ENCODE data around the gene POLR1C. TPM values are rescaled to one million over a fixed set of nuclear protein-coding genes. Genes with fewer than 3 reads are reported as not detected.

The POLR1C gene, protein sequence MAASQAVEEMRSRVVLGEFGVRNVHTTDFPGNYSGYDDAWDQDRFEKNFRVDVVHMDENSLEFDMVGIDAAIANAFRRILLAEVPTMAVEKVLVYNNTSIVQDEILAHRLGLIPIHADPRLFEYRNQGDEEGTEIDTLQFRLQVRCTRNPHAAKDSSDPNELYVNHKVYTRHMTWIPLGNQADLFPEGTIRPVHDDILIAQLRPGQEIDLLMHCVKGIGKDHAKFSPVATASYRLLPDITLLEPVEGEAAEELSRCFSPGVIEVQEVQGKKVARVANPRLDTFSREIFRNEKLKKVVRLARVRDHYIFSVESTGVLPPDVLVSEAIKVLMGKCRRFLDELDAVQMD
- total RNA-seq, result 47.5 and 51.8 TPM in 2 replicates

DNA sequence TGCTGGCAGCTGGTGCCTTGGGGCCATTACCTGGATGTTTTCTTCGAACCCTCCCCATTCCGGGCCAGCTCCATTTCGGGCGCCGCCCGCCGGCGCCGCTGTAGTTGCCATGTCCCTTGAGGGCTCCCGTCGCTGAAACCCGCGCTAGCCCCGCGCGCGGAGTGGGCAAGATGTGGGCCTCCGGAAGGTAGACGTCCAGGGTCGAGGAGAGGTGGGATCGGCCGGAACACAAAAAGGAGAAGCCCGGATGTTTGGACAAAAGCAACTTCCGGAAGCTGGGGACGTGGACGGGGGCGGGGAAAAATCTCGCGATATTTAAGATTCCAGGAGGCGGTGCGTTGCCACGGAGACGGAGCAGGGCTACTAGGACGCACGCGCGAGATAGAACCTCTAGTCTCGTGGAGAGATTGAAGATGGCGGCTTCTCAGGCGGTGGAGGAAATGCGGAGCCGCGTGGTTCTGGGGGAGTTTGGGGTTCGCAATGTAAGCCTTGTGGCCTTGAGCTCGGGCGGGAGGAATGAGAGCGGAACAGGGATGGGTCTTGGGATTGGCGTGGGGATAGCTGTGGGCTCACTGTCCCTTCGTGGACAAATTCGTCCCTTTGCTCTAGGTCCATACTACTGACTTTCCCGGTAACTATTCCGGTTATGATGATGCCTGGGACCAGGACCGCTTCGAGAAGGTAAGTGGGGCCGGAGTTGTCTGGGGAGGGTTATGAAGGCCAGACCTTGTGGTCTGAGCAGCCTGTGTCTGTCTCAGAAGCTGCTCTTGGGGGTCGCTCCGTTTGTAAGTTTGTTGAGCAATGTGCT, at the start of gene POLR1C, which contains the start of gene YIPF3:
TSS of gene POLR1C (plus strand) at position 393 of the 808 bp plus-strand sequence. CDS start at position 414, 21 bp downstream.
TSS of gene YIPF3 (minus strand) at position 230 of the 808 bp plus-strand sequence. CDS start at position 111, 119 bp downstream.

DNA sequence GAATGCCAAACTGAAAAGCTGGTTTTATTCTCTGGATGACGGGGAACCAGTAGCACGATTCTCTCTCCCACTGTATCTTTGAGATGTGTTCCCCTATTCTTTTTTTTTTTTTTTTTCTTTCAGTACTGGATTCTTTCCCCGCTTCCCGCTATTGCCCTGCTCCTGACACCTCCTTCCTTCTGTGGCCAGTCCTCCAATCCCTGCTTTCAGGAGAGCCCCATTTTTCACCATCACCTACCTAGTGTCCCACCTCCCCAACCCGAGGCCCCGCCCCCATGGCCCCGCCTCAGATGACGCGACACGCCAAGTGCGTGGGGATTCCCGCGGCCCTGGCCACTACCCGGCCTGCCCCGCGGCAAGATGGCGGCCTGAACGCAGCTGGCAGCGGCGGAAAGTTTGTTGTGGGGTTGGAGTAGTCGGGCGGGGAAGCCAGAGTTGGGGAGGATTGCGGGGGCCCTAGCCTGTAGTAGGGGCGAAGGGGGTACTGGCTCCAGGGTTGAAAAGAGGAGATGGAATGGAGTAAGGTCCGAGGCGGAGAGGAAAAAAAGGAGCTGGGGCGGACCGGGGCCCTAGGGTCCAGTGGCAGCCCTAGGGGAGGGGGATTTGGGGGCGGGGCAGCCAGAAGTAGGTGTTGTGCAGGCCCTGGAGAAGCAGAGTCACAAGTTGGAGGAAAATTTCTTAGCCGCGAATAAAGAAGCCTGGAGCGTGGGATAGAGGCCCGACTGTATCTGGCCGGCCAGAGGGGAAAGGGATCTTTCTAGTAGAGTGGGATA, 39.5 kb upstream of the POLR1C start, which contains the start of gene TJAP1:
TSS of gene TJAP1 (plus strand) at position 336 of the 773 bp plus-strand sequence. CDS start 21,432 bp downstream, outside the sequence.

DNA sequence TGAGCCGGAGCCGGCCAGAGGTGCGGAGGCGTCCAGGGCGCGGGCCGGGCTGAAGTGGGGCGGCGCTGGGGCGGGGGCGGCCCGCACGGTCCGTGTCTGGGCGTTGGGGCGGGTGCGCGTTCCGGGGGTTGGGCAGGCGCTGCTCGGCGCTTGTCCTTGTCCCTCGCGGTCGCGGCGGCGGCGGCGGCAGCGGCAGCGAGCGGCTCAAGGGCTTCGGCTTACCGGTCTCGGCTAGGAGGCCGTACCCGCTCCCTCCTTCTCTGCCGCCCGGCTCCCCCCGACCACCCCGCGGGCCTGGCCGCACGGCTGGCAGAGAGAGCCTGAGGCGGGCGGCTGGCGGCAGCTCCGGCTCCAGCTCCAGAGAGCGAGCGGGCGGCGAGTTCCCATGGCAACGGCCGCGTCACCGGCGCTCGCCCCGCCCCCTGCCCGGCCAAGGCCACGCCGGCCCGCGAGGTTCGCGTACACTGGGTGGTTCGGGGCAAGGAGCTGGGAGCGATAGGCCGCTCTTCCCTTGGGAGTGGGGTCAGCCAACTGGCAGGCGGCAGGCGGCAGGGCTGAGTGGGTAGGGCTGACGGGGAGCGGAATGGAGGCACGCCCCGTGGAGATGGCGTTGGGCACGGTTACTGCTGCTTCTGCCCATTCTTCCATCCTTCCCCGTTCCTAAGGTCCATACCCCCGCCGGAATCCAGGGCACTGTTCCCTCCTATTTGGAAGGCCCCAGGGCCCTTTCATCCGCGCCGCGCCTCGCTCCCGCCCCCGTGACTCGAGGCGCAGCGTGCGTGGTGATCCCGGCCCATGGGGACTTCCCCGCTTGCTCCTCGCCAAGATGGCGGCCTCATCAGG, 6.7 kb upstream of the POLR1C start, which contains the start of gene LRRC73:
TSS of gene LRRC73 (minus strand) at position 363 of the 843 bp plus-strand sequence. CDS start 561 bp downstream, outside the sequence.

Small RNA genes within 50 kb of the gene (small RNA-seq; reads per million reads assigned to genes)
- gene RF00426 (not detected), gene RNU6-1113P (not detected)

Other genes with a start within 250 kb of the POLR1C start
- gene SLC22A7, start 218.8 kb upstream of the POLR1C start, total RNA-seq, result not detected in 2 replicates
- gene CRIP3, start 208.3 kb upstream of the POLR1C start, total RNA-seq, result 0.39 TPM in 1 of 2 replicates, not detected in the other
- 7.7 and 9.8 TPM in 2 replicates for gene ZNF318, start 147.4 kb upstream of the POLR1C start, total RNA-seq
- 23.1 and 30.7 TPM in 2 replicates for gene ABCC10, start 89.5 kb upstream of the POLR1C start, total RNA-seq
- gene DLK2, start 61.5 kb upstream of the POLR1C start, total RNA-seq, result 0.20 TPM in 1 of 2 replicates, not detected in the other
- gene TJAP1, start 39.5 kb upstream of the POLR1C start, total RNA-seq, result 13.6 and 15.6 TPM in 2 replicates
- gene LRRC73, start 6.7 kb upstream of the POLR1C start, total RNA-seq, result 0.37 and 1.4 TPM in 2 replicates
- 62.8 and 68.0 TPM in 2 replicates for gene YIPF3, start 163 bp upstream of the POLR1C start, total RNA-seq
- gene XPO5, start 58.9 kb downstream of the POLR1C start, total RNA-seq, result 33.4 and 53.6 TPM in 2 replicates
- 22.4 and 30.1 TPM in 2 replicates for gene POLH, start 59.1 kb downstream of the POLR1C start, total RNA-seq
- 35.6 and 50.0 TPM in 2 replicates for gene GTPBP2, start 112.2 kb downstream of the POLR1C start, total RNA-seq
- 16.0 and 26.1 TPM in 2 replicates for gene MAD2L1BP, start 118.8 kb downstream of the POLR1C start, total RNA-seq
- 0.39 and 0.73 TPM in 2 replicates for gene RSPH9, start 127.9 kb downstream of the POLR1C start, total RNA-seq
- gene MRPS18A, start 170.7 kb downstream of the POLR1C start, total RNA-seq, result 34.6 and 35.6 TPM in 2 replicates